ENCODE data around the gene BRD9. TPM values are rescaled to one million over a fixed set of nuclear protein-coding genes. Genes with fewer than 3 reads are reported as not detected.

BRD9 gene
- total and polyA plus RNA-seq, 2 donors (not counting 3 experiments of a cell fraction or from before 2014, with no cell fraction given), result 17.6 to 67.6 TPM

DNA sequence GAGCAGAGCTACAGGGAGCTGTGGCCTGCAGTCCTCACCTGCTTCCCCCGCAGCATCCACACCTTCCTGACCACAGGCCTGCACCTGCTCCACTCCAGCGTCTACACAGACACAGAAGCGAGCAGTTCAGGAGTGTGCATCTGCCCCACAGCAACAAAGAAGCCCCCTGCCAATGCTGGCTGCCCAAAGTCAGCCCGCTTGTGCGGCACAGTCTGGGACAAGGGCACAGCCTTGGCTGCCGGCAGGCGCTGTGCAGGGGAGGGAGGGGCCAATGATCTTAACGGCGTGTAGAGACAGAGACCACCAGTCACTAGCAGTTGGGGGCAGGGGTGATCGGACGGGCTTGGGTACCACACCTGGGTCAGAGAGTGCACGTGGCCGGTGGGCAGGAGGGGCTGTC is 6.6 kb downstream of the BRD9 start:
- H2AFZ ChIP-seq (ENCODE audit: low read depth, low read length), result no peak overlapping the region
- peaks cover 2% of the 10 kb centered on the region for H3K4me1 ChIP-seq (ENCODE audit: control insufficient read depth, extremely low read depth, insufficient read depth, low read length)
- H3K9ac ChIP-seq (replicated peaks; ENCODE audit: extremely low read depth, insufficient read depth, low read length), result no peak overlapping the region
- no peak for FAIRE-seq
- no peak overlapping the region for H3K4me2 ChIP-seq (ENCODE audit: insufficient read depth, low read length)
- H3K27me3 ChIP-seq (ENCODE audit: control insufficient read depth in 2 of 2, insufficient read depth in 2 of 2, low read length in 2 of 2), result no peaks in the 10 kb centered on the region
- no peaks in the 10 kb centered on the region for H3K9me3 ChIP-seq (replicated peaks; ENCODE audit: control insufficient read depth, insufficient read depth, low read length)
- intact Hi-C loops (cut with micrococcal nuclease) (no loop called here), dilution Hi-C loops (cut with MboI; ENCODE audit: extremely low pct_ligation_motif_present, low sequenced_read_pairs) (no loop called here)
- DNase-seq (ENCODE audit: low read depth, low spot score), result no peak
- TF ChIP-seq JUN (IDR thresholded peaks at IDR 0.05; ENCODE audit: borderline replicate concordance, insufficient read depth, insufficient read length, low read depth), result no peak
- TF ChIP-seq MYC (IDR thresholded peaks at IDR 0.05; ENCODE audit: low read depth, low read length), result no peak
- TF ChIP-seq, protein P1, sequence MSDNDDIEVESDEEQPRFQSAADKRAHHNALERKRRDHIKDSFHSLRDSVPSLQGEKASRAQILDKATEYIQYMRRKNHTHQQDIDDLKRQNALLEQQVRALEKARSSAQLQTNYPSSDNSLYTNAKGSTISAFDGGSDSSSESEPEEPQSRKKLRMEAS (IDR thresholded peaks at IDR 0.05; ENCODE audit: insufficient read depth, insufficient read length), result no peak
- TF ChIP-seq GATA2 (IDR thresholded peaks at IDR 0.05; ENCODE audit: insufficient read depth, insufficient read length, low read depth, low read length), result no peak
- no peak overlapping the region for H3K27ac ChIP-seq (ENCODE audit: insufficient read depth, low read depth, low read length)
- H3K4me3 ChIP-seq (replicated peaks in 1 of 3; ENCODE audit: insufficient read depth in 1 of 3, low read depth in 1 of 3, low read length in 3 of 3), result no peak overlapping the region
- CTCF ChIA-PET, result no interaction called here
- H3K36me3 ChIP-seq (ENCODE audit: control insufficient read depth in 2 of 2, extremely low read depth in 1 of 2, insufficient read depth in 2 of 2, low read length in 2 of 2), result peaks cover 14 to 75% of the 10 kb centered on the region in 2 experiments
- no TSS peak for BruUV-seq (replicated peaks)
- POLR2A ChIA-PET, result no interaction called here
- peaks cover 64% of the 10 kb centered on the region for H3K79me2 ChIP-seq (ENCODE audit: control insufficient read depth, insufficient read depth, low read length)
- H4K20me1 ChIP-seq (replicated peaks; ENCODE audit: control insufficient read depth, extremely low read depth, insufficient read depth, low read length), result no peaks in the 10 kb centered on the region
- no peaks in the 10 kb centered on the region for H3K9me1 ChIP-seq (replicated peaks; ENCODE audit: control insufficient read depth, extremely low read depth, insufficient read depth, low read length)

DNA sequence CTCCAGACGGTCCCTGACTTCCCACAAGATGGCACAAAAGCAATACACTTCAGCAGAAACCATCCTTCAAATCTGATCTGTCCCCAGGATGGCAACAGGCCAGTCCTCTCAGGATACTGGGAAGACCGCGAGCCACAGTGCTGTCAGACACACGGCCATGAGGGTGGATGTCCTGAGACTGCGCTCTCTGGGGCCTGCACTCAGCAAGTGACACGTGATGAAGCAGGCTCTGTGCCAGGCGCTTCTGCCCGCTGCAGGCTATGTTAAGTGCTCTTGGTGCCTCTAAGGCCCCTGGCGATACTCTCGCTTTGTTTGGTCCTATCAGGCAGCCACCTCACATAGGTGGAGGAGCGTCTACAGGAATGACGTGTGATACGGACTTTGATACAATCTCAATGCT is 7.1 kb downstream of the BRD9 start:
- no peak overlapping the region for H3K9ac ChIP-seq (replicated peaks; ENCODE audit: extremely low read depth, insufficient read depth, low read length)
- no peaks in the 10 kb centered on the region for H3K9me1 ChIP-seq (replicated peaks; ENCODE audit: control insufficient read depth, extremely low read depth, insufficient read depth, low read length)
- no peak for DNase-seq (ENCODE audit: low read depth, low spot score)
- no peaks in the 10 kb centered on the region for H4K20me1 ChIP-seq (replicated peaks; ENCODE audit: control insufficient read depth, extremely low read depth, insufficient read depth, low read length)
- FAIRE-seq, result no peak
- H3K36me3 ChIP-seq (ENCODE audit: control insufficient read depth in 2 of 2, extremely low read depth in 1 of 2, insufficient read depth in 2 of 2, low read length in 2 of 2), result peaks cover 14 to 75% of the 10 kb centered on the region in 2 experiments
- H3K79me2 ChIP-seq (ENCODE audit: control insufficient read depth, insufficient read depth, low read length), result peaks cover 59% of the 10 kb centered on the region
- no peak overlapping the region for H3K4me3 ChIP-seq (replicated peaks in 1 of 3; ENCODE audit: insufficient read depth in 1 of 3, low read depth in 1 of 3, low read length in 3 of 3)
- TF ChIP-seq POLR2AphosphoS5 (IDR thresholded peaks at IDR 0.05; ENCODE audit: insufficient read depth, low read depth, low read length) (no peak), JUN (IDR thresholded peaks at IDR 0.05; ENCODE audit: borderline replicate concordance, insufficient read depth, insufficient read length, low read depth) (no peak), FOS (IDR thresholded peaks at IDR 0.05; ENCODE audit: borderline replicate concordance, insufficient read depth, low read length) (no peak)
- TF ChIP-seq, protein P2, sequence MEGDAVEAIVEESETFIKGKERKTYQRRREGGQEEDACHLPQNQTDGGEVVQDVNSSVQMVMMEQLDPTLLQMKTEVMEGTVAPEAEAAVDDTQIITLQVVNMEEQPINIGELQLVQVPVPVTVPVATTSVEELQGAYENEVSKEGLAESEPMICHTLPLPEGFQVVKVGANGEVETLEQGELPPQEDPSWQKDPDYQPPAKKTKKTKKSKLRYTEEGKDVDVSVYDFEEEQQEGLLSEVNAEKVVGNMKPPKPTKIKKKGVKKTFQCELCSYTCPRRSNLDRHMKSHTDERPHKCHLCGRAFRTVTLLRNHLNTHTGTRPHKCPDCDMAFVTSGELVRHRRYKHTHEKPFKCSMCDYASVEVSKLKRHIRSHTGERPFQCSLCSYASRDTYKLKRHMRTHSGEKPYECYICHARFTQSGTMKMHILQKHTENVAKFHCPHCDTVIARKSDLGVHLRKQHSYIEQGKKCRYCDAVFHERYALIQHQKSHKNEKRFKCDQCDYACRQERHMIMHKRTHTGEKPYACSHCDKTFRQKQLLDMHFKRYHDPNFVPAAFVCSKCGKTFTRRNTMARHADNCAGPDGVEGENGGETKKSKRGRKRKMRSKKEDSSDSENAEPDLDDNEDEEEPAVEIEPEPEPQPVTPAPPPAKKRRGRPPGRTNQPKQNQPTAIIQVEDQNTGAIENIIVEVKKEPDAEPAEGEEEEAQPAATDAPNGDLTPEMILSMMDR (IDR thresholded peaks at IDR 0.05; ENCODE audit: extremely low read depth in 1 of 2, insufficient read depth in 1 of 2, low read depth in 1 of 2, low read length in 2 of 2), result no peak
- no peak overlapping the region for H3K4me2 ChIP-seq (ENCODE audit: insufficient read depth, low read length)
- ChIA-PET CTCF (no interaction called here), POLR2A (no interaction called here)
- dilution Hi-C loops (cut with MboI; ENCODE audit: extremely low pct_ligation_motif_present, low sequenced_read_pairs) (no loop called here), intact Hi-C loops (cut with micrococcal nuclease) (no loop called here)
- no peaks in the 10 kb centered on the region for H3K27me3 ChIP-seq (ENCODE audit: control insufficient read depth in 2 of 2, insufficient read depth in 2 of 2, low read length in 2 of 2)
- H2AFZ ChIP-seq (ENCODE audit: low read depth, low read length), result no peak overlapping the region
- no peaks in the 10 kb centered on the region for H3K4me1 ChIP-seq (ENCODE audit: control insufficient read depth, extremely low read depth, insufficient read depth, low read length)
- no peaks in the 10 kb centered on the region for H3K9me3 ChIP-seq (replicated peaks; ENCODE audit: control insufficient read depth, insufficient read depth, low read length)
- BruUV-seq (replicated peaks), result no TSS peak
- no peak overlapping the region for H3K27ac ChIP-seq (ENCODE audit: insufficient read depth, low read depth, low read length)

Data from endothelial cell of umbilical vein (primary cell).